Measurements from ENCODE around the gene KLHDC1. TPM values are rescaled to one million over a fixed set of nuclear protein-coding genes. Genes with fewer than 3 reads are reported as not detected.

KLHDC1 gene
- total RNA-seq, 2 donors from 2014 or later, result 0.35 to 0.77 TPM

GRCh38 chr14:49754570-49755097, 61.7 kb downstream of the KLHDC1 start:
- Mint-ChIP-seq H3K27me3 (ENCODE audit: insufficient read depth) (peaks cover 3% of the 10 kb centered on the region), H3K9me3 (no peaks in the 10 kb centered on the region), H3K27ac (no peak overlapping the region), H3K36me3 (ENCODE audit: low read depth) (no peaks in the 10 kb centered on the region), H3K4me3 (no peak overlapping the region), H3K4me1 (no peaks in the 10 kb centered on the region)
- no peak overlapping the region for H3K4me3 ChIP-seq (ENCODE audit: low read length)
- no peak overlapping the region for H3K27ac ChIP-seq (ENCODE audit: low read depth, low read length)
- no peak overlapping the region for H3K9ac ChIP-seq (ENCODE audit: extremely low read depth, low read length, poor library complexity, severe bottlenecking)
- no peaks in the 10 kb centered on the region for H3K4me1 ChIP-seq (ENCODE audit: control insufficient read depth, insufficient read depth, low read length)
- no peaks in the 10 kb centered on the region for H3K27me3 ChIP-seq (ENCODE audit: control insufficient read depth, insufficient read depth, low read length, poor library complexity, severe bottlenecking)
- 70 to 76% methylated on average over 3 to 5 of the region's 5 CpGs for WGBS, 2 experiments (ENCODE audit: insufficient coverage in 1 of 2, insufficient read length in 1 of 2)
- no peaks in the 10 kb centered on the region for H3K36me3 ChIP-seq (ENCODE audit: control insufficient read depth, insufficient read depth, low read length)
- DNase-seq, result no peak
- TF ChIP-seq, protein P1, sequence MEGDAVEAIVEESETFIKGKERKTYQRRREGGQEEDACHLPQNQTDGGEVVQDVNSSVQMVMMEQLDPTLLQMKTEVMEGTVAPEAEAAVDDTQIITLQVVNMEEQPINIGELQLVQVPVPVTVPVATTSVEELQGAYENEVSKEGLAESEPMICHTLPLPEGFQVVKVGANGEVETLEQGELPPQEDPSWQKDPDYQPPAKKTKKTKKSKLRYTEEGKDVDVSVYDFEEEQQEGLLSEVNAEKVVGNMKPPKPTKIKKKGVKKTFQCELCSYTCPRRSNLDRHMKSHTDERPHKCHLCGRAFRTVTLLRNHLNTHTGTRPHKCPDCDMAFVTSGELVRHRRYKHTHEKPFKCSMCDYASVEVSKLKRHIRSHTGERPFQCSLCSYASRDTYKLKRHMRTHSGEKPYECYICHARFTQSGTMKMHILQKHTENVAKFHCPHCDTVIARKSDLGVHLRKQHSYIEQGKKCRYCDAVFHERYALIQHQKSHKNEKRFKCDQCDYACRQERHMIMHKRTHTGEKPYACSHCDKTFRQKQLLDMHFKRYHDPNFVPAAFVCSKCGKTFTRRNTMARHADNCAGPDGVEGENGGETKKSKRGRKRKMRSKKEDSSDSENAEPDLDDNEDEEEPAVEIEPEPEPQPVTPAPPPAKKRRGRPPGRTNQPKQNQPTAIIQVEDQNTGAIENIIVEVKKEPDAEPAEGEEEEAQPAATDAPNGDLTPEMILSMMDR (conservative IDR thresholded peaks at IDR 0.05), result no peak
- H3K9me3 ChIP-seq (ENCODE audit: control insufficient read depth, low read length), result no peaks in the 10 kb centered on the region

GRCh38 chr14:49755378-49755777, 62.5 kb downstream of the KLHDC1 start:
- TF ChIP-seq, protein P1 (conservative IDR thresholded peaks at IDR 0.05), result no peak
- Mint-ChIP-seq H3K27me3 (ENCODE audit: insufficient read depth) (peaks cover 3% of the 10 kb centered on the region), H3K4me1 (no peaks in the 10 kb centered on the region), H3K4me3 (no peak overlapping the region), H3K27ac (no peak overlapping the region), H3K36me3 (ENCODE audit: low read depth) (no peaks in the 10 kb centered on the region), H3K9me3 (no peaks in the 10 kb centered on the region)
- DNase-seq, result no peak
- WGBS, 2 experiments (ENCODE audit: insufficient coverage in 1 of 2, insufficient read length in 1 of 2), result 81 to 87% methylated on average over 3 of the region's 3 CpGs
- Histone ChIP-seq H3K4me1 (ENCODE audit: control insufficient read depth, insufficient read depth, low read length) (no peaks in the 10 kb centered on the region), H3K27me3 (ENCODE audit: control insufficient read depth, insufficient read depth, low read length, poor library complexity, severe bottlenecking) (no peaks in the 10 kb centered on the region), H3K27ac (ENCODE audit: low read depth, low read length) (no peak overlapping the region), H3K36me3 (ENCODE audit: control insufficient read depth, insufficient read depth, low read length) (no peaks in the 10 kb centered on the region), H3K9me3 (ENCODE audit: control insufficient read depth, low read length) (no peaks in the 10 kb centered on the region), H3K4me3 (ENCODE audit: low read length) (no peak overlapping the region), H3K9ac (ENCODE audit: extremely low read depth, low read length, poor library complexity, severe bottlenecking) (no peak overlapping the region)

DNA sequence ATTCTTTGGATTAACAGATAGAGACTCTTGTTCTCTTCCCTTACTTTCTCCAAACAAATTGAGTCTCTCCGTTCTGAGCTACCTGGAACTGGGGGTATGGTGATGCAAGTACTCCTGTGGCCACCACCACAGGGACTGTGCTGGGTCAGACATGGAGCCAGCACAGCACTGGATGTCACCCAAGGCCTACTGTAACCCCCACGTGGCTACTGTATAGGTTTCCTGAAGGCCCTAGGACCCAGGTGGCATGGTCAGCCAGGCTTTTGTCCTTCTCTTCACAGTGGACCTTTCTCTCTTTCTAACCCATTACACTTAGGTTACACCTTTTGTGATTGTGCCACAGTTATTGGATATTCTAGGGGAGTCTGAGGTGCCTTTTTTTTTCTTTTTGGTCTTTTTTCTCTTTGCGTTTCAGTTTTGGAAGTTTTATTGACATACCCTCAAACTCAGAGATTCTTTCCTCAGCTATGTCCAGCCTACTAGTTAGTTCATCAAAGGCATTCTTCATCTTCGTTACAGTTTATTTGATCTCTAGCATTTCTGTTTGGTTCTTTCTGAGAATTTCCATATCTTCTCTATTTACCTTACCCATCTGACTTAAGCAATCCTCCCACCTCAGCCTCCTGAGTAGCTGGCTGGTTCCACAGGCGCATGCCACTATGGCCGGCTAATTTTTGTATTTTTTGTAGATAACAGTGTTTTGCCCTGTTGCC, 69.1 kb downstream of the KLHDC1 start:
- Mint-ChIP-seq H3K27me3 (ENCODE audit: insufficient read depth) (no peaks in the 10 kb centered on the region), H3K4me1 (peaks cover 4% of the 10 kb centered on the region), H3K27ac (no peak overlapping the region), H3K9me3 (no peaks in the 10 kb centered on the region), H3K4me3 (no peak overlapping the region), H3K36me3 (ENCODE audit: low read depth) (no peaks in the 10 kb centered on the region)
- TF ChIP-seq, protein P1 (conservative IDR thresholded peaks at IDR 0.05), result no peak
- Histone ChIP-seq H3K9me3 (ENCODE audit: control insufficient read depth, low read length) (no peaks in the 10 kb centered on the region), H3K27me3 (ENCODE audit: control insufficient read depth, insufficient read depth, low read length, poor library complexity, severe bottlenecking) (no peaks in the 10 kb centered on the region), H3K4me1 (ENCODE audit: control insufficient read depth, insufficient read depth, low read length) (no peaks in the 10 kb centered on the region), H3K9ac (ENCODE audit: extremely low read depth, low read length, poor library complexity, severe bottlenecking) (no peak overlapping the region), H3K4me3 (ENCODE audit: low read length) (no peak overlapping the region), H3K36me3 (ENCODE audit: control insufficient read depth, insufficient read depth, low read length) (no peaks in the 10 kb centered on the region), H3K27ac (ENCODE audit: low read depth, low read length) (no peak overlapping the region)
- no peak for DNase-seq
- 82 to 93% methylated on average over 4 to 6 of the region's 6 CpGs for WGBS, 2 experiments (ENCODE audit: insufficient coverage in 1 of 2, insufficient read length in 1 of 2)

Data from endodermal cell (in vitro differentiated cells).